Stimulated activated naive CD8-positive, alpha-beta T cell treated with anti-CD3 and anti-CD28 coated beads, Interleukin-15, Interleukin-2, amounts not matched to agents 100 U/mL and 50 U/mL, for 24 hours (primary cell): ENCODE data around the gene MYLK.
"Not testable (repeated sequence)": the region's sequence is repeated elsewhere in the genome, so short reads cannot be mapped to it uniquely, and the experiment has no call there.

Source experiments
- ATAC-seq: fragments of 150-1000 bp; cut with Tn5 transposase; one replicate; pipeline ENCODE4 v1.10.0; 2021
- DNase-seq: peaks from one replicate; pipeline ENCODE4 v3.0.0; 2021

The MYLK gene

DNA sequence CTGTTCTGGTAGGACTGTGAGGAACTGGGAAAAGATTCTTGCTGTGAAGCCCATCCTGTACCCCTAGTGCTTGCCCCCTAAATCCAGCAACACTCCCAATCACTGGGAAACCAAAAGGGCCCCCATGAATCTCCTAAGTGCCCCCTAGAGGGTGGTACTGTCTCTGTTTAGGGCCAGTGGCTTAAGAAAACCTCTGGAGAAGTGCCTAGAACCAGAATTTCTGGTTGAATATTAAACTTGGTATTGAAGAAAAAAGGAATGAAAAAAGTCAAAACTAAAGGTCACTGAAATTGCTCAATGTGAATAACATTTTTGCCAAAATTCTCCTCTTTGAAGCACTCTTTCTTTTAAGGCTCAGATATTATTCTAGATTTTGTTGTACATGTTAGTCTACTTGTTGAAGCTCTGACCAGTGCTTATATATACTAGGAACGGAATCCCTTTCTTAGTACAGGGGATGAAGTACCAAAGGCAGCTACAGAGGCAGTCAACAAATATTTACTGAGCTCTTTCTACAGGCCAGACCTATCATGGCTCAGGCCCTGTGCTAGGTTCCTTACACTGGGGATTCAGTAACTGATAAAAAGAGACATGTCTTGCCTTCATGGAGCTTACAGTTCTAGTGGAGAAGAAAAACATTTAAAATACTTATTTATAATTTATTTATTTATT is 138.8 kb downstream of the MYLK start:
- no peak for DNase-seq
- no peak for ATAC-seq

- ATAC-seq (no peak), DNase-seq (no peak)
Observed at GRCh38 chr3:123744064-123744463, 140.1 kb downstream of the MYLK start.

- ATAC-seq (no peak), DNase-seq (no peak)
Observed at GRCh38 chr3:123743121-123743520, 141.0 kb downstream of the MYLK start.

- DNase-seq, result no peak
- no peak for ATAC-seq
Observed at GRCh38 chr3:123741041-123741511, 143.1 kb downstream of the MYLK start.

DNA sequence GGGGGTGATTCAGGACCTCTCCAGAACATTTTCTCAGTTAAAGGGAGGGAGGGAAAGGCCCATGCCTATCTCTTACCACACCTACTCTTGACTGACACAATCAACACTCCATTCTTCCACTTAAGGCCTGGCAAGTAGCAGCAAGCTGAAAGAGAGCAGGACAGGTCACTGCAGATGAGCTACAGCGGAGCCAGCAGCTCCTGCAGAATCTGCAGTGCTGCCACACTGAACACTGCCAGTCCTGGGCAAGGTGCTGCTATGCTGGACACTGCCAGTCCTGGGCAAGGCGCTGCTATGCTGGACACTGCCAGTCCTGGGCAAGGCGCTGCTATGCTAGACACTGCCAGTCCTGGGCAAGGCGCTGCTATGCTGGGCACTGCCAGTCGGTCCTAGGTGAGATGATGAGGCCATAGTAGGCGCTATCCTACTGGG is 143.7 kb downstream of the MYLK start:
- no peak for DNase-seq
- ATAC-seq, result no peak

DNA sequence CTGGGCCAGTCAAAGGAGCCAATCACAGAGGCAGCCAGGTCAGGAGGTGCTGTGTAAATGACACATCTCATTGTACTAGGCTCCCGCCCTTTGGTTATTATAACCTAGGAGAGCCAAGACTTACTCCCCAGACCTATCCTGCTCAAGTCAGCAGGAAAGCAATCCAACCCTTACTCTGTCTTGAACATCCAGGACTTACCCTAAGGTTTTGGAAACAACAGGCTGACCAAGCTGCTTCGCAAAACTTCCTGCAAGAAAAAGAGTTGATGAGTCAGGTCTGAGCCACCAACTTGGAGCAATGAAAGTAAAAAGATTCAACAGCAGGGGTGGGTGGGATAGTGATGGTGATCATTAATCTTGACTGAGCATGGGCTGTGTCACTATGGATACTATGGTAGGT is 144.4 kb downstream of the MYLK start:
- no peak for DNase-seq
- no peak for ATAC-seq

- ATAC-seq, result no peak
- DNase-seq, result no peak
Observed at GRCh38 chr3:123739106-123739505, 145.0 kb downstream of the MYLK start.

- DNase-seq, ATAC-seq: not testable (repeated sequence)
Observed at GRCh38 chr3:123738522-123738921, 145.6 kb downstream of the MYLK start.

DNA sequence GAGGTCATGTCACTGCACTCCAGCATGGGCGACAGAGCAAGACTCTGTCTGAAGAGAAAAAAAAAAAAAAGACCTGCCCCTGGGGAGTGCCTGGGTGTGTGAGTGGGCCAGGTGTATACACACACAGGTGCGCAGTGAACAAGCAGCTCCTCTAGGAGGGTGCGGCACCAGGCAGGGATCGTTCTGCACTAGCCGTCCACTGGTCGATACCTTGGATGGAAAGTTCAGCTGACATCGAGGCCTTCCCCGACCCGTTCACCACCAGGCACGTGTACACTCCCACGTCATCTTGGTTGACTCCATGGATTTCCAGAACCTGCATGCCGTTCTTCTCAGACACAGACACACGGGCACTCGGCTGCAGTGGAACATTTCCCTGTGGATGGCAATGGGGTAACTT is 147.0 kb downstream of the MYLK start:
- ATAC-seq (no peak), DNase-seq (no peak)

DNA sequence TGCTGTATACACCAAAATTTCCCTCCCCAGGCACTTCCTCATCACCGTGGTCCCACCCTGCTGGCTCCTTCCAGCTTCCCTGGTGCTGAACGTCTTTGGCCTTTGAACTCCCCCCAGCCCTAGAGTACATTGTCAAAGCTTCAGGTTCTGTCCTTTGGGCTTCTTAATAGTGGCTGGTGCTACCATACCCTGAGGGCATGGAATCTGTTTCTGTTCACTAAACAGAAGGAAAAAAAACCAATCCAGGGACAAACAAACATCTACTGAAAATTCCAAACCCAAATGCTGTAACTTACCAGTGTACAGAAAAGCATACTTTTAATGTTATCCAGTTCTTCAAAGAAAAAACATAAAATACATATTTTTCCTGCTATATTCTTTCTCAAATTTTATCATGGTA is 148.7 kb downstream of the MYLK start:
- DNase-seq (no peak), ATAC-seq (no peak)

DNA sequence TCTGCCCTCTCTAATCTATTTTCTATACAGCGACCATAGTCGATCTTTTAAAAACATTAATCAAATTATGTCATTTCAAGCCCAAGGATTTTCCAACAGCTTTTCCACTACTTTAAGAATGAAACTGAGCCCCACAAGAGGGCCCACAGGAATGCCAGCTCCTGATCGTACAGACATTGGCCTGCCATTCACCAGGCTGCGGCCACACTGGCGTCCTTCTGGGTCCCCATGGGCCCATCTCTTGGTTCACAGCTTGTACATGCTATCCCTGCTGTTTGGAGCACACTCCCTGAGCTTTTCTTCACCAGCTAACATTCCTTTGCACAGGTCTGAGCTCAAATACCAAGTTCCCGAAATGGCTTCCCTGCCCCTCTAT is 149.6 kb downstream of the MYLK start:
- DNase-seq, result no peak
- ATAC-seq, result no peak

DNA sequence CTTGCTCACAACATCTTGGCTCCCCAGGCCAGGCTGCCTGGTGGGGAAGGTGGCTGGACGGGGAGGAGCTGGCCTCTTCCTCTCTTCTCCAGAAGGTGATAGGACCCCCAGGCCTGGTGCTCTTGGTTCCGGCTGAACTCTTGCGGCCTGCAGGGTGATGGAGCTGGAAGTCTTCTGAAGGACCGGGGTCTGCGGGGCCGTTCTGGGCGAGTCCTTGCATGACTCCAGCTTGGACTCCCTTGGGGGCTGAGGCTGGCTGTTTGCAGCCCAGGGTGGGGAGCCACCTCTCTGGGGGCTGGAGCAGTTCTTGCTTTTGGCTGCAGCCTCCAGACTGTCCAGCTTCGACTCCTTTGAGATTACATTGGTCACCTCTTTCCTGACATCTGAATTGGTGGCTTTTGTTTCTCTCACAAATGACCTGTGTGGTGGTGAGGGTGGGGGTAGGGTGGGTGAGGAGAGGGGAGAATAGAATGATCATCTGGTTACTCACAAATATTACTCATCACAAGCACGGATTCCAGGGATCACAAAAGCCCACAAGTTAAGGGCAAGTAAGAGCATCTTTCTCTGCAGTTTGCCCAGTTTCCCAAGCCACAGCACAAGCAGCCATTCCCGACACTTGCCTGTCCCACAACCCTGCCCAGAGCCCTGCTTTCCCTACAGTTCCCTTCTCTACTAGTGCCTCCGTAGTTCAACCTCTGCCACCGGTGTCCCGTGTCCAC is 150.2 kb downstream of the MYLK start:
- ATAC-seq (no peak), DNase-seq (no peak)

- ATAC-seq, result no peak
- no peak for DNase-seq
Observed at GRCh38 chr3:123733341-123733740, 150.8 kb downstream of the MYLK start.

DNA sequence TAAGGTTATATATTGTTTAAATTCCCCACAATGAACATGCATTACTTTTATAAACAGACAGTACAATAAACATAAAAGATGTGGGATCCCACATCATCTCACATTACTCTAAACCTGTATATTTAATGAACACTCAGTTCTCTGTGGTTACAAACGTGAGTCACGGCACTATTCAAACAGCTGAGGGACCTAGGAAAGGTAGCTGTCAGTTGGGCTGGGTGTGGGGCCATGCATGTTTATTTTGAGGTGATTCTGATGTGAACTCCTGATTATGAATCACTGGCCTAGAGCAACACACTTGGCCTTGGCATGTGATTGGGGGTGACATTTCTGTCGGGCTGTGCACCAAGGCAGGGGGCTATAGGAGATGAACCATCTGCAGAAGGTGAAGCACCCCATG is 151.7 kb downstream of the MYLK start:
- no peak for DNase-seq
- ATAC-seq, result peak; percentile 59

DNA sequence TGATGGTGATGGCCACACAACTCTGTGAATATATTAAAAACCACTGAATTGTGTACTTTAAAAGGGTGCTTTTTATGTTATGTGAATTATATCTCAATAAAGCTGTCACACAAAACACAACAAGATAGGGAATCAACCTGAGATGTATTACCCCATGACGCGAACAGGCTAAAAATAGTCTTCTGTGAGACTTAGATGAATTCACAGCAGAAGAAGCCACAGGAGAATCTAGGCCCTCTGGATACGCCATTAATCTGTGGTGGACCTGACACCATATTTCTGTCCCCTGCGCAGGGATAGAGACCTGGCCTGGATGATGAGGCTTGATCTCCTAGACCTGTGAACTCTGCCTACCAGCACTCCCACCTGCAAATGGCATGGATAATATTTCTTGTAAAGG is 153.3 kb downstream of the MYLK start:
- no peak for DNase-seq
- ATAC-seq, result no peak

- DNase-seq, result no peak
- no peak for ATAC-seq
Observed at GRCh38 chr3:123728991-123729390, 155.1 kb downstream of the MYLK start.

GRCh38 chr3:123728014-123728413 is 156.1 kb downstream of the MYLK start:
- no peak for DNase-seq
- ATAC-seq, result no peak

DNA sequence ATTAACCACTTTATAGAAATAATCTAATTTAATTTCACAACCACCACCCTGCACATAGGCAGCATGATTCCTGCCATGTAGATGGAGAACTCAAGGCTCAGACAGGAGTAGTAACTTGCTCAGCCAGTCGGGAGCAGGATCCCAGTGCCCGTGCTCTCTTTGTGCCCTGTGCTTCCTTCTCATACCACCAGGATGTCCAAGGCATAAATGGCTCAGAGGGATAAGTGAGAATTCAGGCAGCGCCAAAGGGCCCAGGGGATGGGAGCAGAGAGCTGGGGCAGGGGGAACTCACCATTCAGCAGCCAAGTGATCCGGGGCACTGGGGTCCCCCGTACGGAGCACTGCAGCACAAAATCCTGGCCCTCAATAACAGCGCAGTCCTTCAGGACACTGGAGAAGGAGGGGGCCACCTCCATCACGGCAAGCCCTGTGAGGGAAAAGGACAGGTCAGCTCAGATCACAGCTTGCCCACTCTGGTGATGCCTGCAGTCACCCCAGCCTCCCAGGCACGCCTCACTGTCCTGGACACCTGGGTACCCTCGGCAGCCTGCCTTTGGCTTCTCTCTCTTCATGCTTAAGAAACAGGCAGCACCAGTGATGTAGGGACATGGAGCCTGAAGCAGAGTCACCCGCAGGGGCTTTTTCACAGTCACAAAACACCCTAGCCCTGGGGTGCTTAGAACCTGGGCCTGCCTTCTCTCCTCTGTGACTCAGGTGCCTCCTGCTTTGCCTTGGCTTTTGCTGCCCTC is 158.3 kb downstream of the MYLK start:
- ATAC-seq (no peak), DNase-seq (no peak)

DNA sequence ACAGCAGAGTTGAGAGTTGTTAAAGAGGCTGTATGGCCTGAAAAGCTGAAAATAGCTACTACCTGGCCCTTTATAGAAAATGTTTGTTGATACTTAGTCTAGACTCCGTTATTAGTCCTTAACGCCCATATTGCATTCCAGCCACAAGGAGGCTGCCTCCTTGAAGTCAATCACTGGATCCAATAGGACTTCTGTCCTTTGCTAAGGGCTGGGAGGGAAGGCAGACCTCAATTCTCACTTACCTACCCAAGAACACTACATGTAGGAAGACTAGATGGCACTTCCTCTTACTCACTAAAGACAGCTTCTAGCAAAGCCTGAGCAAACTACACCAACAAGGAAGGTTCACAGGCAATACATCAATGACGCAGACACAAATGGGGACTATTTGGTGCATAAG is 159.8 kb downstream of the MYLK start:
- ATAC-seq, result no peak
- DNase-seq, result no peak

DNA sequence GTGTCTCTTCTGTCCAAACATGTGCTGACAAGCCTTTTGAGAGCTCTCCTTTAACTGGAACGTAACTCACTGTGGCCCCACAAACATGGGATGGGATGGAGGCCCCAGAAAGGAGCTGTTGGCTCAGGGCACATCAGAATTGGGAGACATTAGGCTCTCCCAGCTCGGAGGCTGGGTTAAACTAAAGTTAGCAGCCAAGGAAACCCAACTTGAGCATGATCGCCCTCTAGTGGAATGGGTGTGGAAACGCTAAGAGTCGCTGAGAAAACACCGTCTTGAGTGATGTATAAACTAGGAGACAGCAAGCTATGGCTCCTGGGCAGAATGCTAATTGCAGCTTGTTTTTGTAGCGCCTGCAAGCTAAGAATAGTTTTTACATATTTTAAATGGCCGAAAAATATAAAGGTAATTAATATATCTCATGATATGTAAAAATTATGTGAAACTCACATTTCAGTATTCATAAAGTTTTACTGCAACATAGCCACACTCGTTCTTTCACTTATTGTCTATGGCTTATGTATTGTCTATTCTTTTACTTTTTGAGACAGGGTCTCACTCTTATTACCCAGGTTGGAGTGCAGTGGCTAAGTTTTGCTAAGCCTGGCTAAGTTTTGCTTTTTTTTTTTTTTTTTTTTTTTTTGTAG is 160.5 kb downstream of the MYLK start:
- DNase-seq (peak; percentile 41), ATAC-seq (no peak)

- ATAC-seq (no peak), DNase-seq (no peak)
Observed at GRCh38 chr3:123723070-123723469, 161.1 kb downstream of the MYLK start.

GRCh38 chr3:123722456-123722855 is 161.7 kb downstream of the MYLK start:
- no peak for DNase-seq
- no peak for ATAC-seq

DNA sequence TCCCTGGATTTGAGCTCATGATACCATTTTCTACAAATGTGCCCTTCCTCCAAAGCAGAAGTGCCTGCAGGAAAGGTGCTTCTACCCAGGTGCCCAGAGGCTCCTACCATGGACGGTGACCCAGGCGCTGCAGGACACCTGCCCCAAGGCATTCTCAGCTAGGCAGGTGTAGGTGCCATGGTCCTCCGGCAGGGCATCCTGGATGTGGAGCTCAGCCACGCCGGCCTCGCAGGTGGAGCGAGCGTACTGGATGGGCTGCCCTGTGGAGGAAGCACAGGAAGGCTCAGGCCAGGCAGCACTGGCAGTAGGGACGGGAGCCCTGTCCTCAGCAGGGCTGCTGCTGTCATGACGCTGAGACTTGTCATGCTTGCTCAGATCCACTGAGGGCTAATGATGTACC is 162.1 kb downstream of the MYLK start:
- DNase-seq, result no peak
- ATAC-seq, result no peak
